ENCODE results near the gene SIVA1.

SIVA1 gene

GRCh38 chr14:104798300-104799243 is 45.6 kb downstream of the SIVA1 start:
- no peak for DNase-seq

- no peak for DNase-seq
Observed at GRCh38 chr14:104799244-104800014, 46.5 kb downstream of the SIVA1 start.

DNA sequence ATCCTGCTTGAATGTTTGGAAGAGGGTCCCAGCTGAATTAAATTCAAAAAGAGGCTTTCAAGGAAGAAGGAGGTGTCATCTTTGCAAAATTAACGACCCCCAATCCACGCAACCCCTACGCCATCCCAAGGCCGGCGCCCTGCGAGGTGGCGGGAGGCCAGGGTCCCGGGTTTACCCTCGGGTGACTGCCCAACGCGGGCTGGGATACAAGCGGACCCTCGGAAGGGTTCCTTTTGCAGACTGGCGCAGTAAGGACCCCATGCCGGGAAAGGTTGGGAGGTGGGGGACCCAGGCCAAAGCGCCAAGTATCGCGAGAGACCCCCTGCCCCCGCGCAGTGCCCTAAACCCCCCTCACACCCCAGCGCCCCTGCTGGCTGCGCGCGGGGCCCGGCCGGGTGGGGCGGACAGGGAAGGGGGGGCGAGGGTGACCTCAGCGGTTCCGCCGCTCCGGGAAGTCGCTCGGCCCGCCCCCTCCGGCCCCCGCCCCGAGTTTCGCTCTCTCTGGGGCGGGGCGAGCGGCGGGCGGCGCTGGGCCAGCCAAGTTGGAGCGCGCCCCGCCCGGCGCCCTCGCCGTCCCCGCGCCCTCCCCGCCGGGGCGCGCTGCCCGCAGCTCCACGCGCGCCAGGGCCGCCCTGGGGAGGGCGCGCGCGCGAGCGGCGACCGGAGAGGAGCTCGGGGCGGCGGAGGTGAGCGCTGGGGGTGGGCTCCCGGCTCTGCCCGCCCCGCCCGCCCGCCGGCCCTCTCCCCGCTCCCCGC is 47.2 kb downstream of the SIVA1 start:
- no peak for DNase-seq

DNA sequence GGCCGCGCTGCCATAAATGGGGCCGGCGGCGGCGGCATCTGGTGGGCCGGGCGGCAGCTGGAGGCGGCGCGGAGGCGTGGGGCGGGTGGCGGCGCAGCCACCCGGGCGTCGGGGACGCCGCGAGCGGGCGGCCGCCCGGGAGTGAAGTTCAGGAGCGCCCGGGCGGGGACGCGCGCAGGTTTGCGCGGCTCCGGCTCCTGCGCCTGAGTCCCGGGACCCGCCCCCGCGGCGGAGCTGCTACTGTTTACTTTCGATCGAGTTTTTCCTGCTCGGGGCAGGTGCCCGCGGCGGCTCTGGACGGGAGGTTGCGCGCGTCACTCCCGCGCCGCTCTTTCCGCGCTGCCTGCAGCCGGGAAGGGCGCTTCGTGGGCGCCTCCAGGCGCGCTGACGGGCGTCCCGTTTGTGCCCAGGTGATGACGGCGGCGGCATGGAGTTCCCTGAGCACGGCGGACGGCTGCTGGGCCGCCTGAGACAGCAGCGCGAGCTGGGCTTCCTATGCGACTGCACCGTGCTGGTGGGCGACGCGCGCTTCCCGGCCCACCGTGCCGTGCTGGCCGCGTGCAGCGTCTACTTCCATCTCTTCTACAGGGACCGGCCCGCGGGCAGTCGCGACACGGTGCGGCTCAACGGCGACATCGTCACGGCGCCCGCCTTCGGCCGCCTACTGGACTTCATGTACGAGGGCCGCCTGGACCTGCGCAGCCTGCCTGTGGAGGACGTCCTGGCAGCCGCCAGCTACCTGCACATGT is 48.0 kb downstream of the SIVA1 start, which contains the start of gene ZBTB42:
TSS of gene ZBTB42 (plus strand) at position 331 of the 749 bp plus-strand sequence. CDS start at position 428, 97 bp downstream.
- DNase-seq, result no peak

DNA sequence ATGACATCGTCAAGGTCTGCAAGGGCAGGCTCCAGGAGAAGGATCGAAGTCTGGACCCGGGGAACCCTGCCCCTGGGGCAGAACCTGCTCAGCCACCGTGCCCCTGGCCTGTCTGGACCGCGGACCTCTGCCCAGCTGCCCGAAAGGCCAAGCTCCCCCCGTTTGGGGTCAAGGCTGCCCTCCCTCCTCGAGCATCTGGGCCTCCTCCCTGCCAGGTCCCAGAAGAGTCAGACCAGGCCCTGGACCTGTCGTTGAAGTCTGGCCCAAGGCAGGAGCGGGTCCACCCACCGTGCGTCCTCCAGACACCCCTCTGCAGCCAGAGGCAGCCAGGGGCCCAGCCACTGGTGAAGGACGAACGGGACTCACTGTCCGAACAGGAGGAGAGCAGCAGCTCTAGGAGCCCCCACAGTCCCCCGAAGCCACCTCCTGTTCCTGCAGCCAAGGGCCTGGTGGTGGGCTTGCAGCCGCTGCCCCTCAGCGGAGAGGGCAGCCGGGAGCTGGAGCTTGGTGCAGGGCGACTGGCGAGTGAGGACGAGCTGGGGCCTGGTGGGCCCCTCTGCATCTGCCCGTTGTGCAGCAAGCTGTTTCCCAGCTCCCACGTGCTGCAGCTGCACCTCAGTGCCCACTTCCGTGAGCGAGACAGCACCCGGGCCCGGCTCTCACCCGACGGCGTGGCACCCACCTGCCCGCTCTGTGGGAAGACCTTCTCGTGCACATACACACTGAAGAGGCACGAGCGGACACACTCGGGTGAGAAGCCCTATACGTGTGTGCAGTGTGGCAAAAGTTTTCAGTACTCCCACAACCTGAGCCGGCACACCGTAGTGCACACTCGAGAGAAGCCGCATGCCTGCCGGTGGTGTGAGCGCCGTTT is 48.8 kb downstream of the SIVA1 start:
- DNase-seq, result no peak

DNA sequence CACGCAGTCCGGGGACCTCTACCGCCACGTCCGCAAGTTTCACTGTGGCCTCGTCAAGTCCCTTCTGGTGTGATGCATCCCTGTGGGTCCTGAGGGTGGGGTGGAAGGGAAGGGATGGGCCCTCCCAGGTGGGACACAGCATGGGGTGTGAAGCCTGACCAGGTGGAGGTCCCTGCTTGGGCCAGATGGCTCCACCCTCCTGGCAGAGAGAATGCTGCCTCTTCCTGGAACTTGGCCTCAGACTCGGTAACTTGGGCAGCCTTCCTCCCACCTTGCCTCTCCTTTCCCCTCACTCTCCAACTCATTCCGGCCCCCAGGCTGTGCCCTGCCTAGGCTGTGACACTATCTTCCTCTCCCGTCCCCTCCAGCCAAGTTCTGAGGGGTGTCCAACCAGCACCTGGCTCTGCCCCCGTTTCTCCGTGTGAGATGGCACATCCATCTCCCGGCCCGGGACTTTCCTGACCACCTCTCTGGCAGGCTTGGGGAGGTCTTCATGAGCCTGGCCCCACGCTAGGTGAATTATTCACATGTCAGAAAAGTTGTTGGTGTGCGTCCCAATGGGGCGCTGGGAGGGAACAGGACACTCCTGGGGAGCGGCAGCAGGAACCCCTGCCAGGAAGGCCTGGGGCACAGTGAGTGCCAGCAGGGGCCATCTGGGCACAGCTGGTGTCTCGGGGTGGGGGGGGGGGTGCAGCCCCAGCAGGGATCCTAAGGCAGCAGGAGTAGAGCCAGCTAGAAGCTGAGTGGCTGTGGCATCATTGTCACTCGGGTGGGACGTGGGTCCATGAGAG is 49.6 kb downstream of the SIVA1 start:
- DNase-seq, result no peak

DNA sequence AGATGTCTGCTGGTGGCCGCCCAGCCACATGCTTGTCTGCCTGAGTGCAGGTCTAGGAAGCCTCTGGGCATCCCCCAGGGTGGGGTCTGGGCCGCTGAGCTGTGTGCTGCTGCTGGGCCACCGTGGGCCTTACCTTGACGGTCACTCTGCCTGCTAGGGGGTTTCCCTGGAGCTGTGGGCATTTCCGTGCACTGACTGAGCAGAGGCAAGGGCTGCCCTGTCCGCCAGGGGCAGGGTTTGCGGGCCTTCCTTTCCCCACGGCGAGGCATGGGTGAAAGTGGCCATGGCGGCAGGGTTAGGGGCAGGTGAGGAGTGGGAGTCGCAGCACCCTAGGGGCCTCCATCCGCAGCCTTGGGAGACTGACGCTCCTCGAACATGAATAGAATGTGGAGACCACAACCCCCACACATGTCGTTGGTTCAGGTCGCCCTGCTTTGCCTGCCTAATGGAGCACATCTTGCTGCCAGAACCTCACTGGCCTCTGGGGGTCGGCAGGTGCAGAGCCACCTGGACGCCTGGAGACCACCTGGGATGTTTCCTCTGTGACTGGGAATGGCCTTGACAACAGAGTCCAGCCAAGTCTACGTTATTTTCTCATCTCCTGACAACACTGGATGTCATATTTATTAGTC is 50.4 kb downstream of the SIVA1 start:
- no peak for DNase-seq

DNA sequence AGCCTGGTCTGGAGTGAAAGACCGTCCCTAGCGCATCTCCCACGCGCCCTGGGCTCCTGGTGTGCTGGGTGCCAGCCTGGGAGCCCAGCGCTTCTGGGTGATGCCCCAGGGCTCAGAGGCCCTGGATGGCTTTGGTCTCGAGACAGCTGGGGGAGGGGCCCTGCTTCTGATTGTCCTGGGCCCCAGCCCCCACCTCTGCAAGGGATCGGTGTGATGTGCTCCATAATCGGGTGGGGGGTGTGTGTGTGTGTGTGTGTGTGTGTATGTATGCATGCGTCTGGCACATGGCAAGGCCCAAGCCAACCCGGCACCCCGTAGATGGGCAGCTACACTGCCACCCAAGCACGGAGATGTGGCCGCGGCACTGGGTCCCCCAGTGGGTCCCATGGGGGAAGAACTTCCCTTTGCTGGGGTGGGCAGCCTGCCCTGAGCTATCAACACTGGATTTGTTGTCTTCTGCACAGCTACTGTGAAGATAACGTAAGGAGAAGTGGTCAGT is 51.0 kb downstream of the SIVA1 start:
- no peak for DNase-seq

DNA sequence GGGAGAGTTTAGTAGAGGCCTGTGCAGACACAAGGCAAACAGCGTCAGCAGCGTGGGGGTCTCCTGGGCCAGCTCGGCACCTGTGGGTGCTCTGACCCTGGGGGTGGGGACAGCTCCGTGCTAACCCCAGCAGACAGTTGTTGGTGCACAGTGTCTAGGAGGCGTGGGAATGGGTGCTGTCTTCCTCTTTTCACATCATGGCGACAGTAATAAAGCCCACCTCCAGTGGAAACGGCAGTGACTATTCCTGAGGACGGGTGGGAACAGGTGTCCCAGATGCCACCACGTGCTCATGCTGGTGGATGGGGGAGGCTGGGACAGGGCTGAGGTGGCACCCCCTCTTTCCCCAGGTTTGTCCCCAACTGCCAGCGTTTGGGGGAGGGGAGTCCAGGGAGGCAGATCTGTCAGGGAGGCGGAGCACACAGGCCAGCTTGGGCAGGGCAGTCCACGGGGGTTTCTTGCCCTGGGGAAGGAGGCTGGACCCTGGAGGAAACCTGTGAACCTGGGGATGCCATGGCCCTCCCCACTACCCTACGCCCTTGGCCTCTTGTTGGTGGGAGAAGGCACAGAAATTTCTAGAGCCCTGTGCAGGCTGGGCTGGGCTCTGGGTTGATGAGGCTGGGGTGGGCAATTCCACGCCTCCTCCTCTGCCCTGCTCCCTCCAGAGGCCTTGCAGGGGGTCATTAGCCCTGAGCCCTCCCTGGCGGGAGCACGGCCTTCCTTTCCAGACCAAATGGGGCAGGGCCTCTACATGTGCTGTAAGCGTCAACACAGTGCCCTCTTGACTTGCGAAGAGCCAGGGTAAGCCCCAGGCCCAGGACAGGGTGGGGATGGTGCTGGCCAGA is 51.8 kb downstream of the SIVA1 start:
- no peak for DNase-seq

GRCh38 chr14:104805326-104805678 is 52.4 kb downstream of the SIVA1 start:
- DNase-seq, result no peak

DNA sequence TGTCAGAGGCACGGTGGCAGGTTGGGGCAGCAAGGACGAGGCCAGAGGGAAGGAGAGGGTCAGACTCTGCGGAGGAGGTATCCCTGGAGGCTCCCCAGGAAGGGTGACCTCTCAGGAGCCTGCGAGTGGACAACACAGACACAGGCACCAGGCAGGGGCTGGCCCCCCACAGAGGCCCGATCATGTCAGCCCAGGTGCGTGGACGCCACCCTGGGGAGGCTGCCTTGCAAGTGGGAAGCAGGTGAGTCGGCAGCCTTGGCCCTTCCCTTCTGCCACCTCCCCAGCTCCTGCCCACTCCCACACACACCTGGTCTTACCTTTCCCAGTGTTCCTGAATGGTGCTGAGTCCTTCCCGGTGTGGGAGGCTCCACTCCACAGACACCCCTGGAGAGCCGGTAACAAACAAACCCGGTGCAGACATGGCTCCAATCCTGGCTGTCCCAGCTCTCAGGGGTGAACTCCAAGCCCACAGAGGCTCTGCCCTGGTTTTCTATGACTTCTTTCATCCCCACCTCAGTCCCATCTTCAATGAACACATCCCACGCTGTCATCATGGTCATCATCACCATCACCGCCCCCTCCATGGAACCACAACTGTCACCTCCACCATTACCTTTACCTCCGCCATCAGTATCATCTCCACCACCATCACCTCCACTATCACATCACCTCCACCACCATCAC is 53.1 kb downstream of the SIVA1 start:
- DNase-seq, result no peak

DNA sequence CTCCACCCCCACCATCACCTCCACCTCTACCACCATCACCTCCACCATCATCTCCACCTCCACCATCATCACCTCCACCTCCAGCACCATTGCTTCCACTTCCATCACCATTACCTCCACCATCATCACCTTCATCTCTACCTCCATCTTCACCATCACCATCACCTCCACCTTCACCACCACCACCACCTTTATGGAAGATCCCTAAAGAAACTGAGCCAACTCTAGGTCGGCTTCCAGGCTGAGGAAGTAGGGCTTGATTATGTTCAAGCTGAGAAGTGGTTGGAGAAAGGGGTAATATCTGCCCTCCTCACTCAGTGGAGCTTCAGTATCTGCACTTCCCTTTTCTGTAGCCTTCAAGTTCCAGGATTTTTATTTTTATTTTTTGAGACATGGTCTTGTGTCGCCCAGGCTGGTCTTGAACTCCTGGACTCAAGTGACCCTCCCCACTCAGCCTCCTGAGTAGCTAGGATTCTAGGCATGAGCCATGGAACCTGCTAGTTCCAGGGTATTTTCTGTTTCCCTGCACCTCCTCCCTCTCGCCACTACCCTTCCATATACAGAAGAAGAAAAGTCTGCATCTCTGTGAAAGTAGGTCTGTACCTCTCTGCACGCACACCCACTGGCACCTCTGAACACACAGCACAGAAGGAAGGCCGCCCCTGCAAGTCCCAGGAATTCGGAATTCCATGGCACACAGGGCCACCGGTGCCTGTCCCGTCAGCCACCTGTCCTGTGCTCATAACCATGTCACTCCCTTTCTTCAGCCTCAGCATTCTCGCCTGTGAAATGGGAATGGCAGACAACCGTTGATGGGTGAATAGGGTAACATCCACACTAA is 53.9 kb downstream of the SIVA1 start:
- DNase-seq, result no peak

- DNase-seq, result no peak
Observed at GRCh38 chr14:104808456-104808855, 55.5 kb downstream of the SIVA1 start.

All from NK-92 treated with Interleukin-12 subunit alpha and Interleukin-12 subunit beta, amount 100 ng/mL, for 24 hours (cell line).